Measurements from ENCODE around the gene SCFD2.

GRCh38 chr4:52959541-52959940 is 406.3 kb downstream of the SCFD2 start:
- TF ChIP-seq POLR2A (IDR thresholded peaks at IDR 0.05), result no peak
- no peak for TF ChIP-seq CTCF (IDR thresholded peaks at IDR 0.05)
- no peak for TF ChIP-seq POLR2AphosphoS5 (IDR thresholded peaks at IDR 0.05)
